NCI-H226 (cell line): Measurements from ENCODE around the gene ACSM4.

Experiments
- DNase-seq: peaks from one replicate; pipeline ENCODE4 v3.0.0-alpha.2; 2015

ACSM4 gene

GRCh38 chr12:7339675-7340074 is 35.8 kb downstream of the ACSM4 start:
- no peak for DNase-seq

DNA sequence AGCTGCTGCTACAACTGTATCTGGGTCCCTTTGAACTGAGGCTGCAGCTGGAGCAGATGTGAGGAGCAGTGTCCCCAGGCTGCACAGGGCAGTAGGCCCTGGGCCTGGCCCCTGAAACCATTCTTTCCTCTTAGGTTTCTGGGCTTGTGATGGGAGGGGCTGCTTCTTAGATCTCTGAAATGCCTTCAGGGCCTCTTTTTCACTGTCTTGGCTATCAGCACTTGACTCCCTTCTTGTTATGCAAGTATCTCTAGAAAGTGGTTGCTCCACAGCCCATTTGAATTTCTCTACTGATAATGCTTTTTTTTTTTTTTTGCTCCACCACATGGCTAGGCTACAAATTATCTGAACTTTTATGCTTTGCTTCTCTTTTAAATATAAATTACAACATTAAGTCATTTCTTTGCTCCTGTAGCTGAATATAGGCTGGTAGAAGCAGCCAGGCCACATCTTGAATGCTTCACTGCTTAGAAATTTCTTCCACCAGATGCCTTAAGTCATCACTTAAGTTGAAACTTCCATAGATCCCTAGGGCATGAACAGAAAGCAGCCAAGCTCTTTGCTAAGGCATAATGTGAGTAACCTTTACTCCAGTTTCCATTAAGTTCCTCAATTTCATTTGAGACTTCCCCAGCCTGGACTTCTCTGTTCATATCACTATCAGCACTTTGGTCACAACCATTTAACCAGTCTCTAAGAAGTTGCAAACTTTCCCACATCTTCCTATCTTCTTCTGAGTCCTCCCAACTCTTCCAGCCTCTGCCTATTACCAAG is 41.1 kb downstream of the ACSM4 start:
- no peak for DNase-seq

- no peak for DNase-seq
Measured at GRCh38 chr12:7346551-7347225, 42.8 kb downstream of the ACSM4 start.

DNA sequence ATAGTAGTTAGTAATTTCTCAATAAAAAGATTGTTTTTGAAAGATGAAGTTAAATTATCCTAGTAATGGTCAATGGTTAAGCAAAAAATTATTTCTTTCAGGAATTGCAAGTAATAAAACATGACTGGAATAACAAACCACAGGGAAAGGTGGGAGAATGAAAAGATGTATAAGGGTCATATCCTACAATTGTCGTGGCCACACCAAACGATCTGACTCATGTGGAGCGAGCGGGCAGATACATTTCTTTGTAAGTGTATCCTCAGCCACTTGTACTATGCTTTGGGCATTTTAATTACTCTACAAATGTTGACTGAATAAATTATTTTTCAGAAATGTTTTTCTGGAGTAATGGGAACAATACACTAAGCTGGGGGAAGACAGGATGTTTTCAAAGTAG is 45.5 kb downstream of the ACSM4 start:
- DNase-seq, result no peak

DNA sequence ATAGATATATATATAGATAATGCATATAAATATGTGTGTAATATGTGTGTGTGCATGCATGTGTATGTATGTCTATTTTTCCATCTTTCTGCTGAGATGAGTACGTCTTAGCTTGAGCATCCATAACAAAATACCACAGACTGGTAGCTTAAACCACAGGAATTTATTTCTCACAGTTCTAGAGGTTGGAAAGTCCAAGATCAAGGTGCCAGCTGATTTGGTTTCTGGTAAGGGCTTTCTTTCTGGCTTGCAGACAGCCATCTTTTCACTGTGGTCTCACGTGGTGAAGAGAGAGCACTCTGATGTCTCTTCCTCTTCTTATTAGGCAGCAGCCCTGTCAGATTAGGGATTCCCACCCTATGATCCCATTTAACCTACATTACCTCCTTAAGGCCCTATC is 47.3 kb downstream of the ACSM4 start:
- peak; percentile 15 for DNase-seq

- no peak for DNase-seq
Measured at GRCh38 chr12:7352661-7353060, 48.8 kb downstream of the ACSM4 start.

DNA sequence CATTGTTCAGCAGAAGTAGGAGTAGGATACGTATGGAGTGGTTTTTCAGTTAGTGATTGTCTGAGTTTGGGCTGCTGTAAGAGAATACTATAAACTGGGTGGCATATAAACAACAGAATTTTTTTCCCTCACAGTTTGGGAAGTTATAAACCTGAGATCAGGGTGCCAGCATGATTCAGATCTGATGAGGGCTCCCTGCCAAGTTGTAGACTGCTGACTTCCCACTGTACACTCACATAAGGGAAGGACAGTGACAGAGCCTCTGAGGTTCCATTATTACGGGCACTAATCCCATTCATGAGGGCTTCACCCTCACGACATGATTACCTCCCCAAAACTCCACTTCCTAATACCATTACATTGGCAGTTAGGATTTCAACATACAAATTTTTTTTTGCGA is 50.7 kb downstream of the ACSM4 start:
- no peak for DNase-seq

DNA sequence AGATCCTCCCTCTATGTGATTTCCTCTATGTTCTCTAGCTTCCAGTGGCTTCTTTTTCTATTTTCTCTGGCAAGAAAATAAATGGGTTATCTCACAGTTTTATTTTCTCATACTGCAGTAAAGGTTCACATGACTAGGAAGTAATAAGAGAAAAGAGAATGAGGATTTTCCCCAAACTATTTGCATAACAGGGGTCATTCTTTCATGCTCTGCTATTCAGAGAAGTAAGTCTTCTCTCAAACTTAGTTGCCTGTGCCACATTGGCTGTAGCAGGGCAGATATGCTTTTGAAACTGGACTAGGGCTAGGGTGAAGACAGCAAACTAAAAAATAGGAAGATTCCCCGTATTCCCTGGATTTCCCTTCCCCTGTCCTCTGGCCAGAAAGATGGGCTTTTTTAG is 57.4 kb downstream of the ACSM4 start:
- no peak for DNase-seq

DNA sequence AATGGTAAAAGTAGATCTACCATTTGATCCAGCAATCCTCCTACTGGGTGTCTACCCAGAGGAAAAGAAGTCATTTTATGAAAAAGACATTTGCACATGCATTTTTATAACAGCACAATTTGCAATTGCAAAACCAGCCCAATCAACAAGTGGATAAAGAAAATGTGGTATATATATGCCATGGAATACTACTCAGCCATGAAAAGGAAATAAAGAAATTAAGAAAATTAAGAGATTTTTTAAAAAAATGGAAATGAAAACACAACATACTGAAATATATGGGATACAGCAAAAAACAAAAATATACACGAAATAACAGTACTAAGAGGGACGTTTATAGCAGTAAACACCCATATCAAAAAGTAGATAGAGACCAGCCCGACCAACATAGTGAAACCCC is 58.9 kb downstream of the ACSM4 start:
- no peak for DNase-seq

GRCh38 chr12:7369274-7369729 is 65.4 kb downstream of the ACSM4 start:
- DNase-seq, result no peak

DNA sequence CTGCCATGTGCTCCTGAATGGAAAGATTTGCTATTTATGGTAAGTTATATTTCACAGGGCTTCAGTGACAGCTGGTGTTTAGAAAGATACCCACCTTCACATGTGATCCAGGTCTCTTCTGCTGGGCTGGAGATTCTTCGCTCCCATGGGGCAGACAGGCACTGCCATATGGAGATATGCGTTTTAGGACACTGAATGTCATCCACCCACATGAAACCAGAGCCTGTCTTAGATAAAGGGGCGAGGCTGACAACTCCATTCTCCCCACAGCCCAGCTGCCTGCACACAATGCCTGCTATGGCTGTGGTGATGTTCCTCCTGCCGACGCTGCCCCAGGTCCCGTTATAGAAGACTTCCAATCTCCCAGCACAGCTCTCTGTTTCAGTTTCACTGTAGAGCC is 69.4 kb downstream of the ACSM4 start:
- no peak for DNase-seq

- peak; percentile 3 for DNase-seq
Measured at GRCh38 chr12:7374423-7375144, 70.7 kb downstream of the ACSM4 start.

- DNase-seq, result no peak
Measured at GRCh38 chr12:7375145-7375543, 71.3 kb downstream of the ACSM4 start.

GRCh38 chr12:7376196-7376595 is 72.3 kb downstream of the ACSM4 start:
- peak; percentile 58 for DNase-seq
